Retinal pigment epithelial cell (primary cell): ENCODE results near the gene DNAJC18.

Source experiments
- DNase-seq: peaks from one replicate; pipeline ENCODE4 v3.0.0-alpha.2; 2010; ENCODE audit warnings: low read depth
- H3K4me3 ChIP-seq: 2 replicates; pipeline ENCODE4 v1.5.1; 2011; ENCODE audit warnings: mild to moderate bottlenecking, low read length, control low read depth, moderate library complexity
- CTCF ChIP-seq: conservative IDR thresholded peaks from 2 replicates; pipeline ENCODE4 v1.5.1; 2011; ENCODE audit warnings: low read depth, low read length, control low read depth, inconsistent platforms

The DNAJC18 gene

DNA sequence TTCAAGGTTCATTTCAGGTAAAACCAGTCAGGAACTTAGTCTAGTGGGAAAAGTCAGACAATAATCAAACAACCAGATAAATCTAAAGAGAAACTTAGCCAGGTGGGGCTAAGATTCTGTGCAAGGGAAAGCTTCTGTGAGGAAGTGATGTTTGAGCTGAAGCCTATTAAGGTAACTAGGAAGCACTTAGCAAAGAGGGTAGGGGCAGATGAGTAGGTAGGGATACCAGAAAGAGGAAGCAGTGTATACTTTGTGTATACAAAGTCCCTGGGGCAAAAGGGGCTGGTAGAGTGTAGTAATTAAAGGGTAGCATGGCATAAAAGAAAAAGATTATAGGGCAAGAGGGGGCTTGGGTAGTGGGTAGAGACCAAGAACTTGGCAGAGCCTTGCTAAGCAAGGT is 31.8 kb downstream of the DNAJC18 start:
- TF ChIP-seq CTCF, result no peak
- no peak overlapping the region for H3K4me3 ChIP-seq
- no peak for DNase-seq

- no peak for DNase-seq
- no peak overlapping the region for H3K4me3 ChIP-seq
- no peak for TF ChIP-seq CTCF
Measured at GRCh38 chr5:139406963-139407362, 32.4 kb downstream of the DNAJC18 start.

- TF ChIP-seq CTCF, result no peak
- no peak for DNase-seq
- H3K4me3 ChIP-seq, result peak overlapping the region; percentile 59
Measured at GRCh38 chr5:139404484-139404840, 34.9 kb downstream of the DNAJC18 start.

- H3K4me3 ChIP-seq, result peak within 1 kb of the TSS; percentile 59
- no peak for TF ChIP-seq CTCF
- peak; percentile 90 for DNase-seq
Measured at GRCh38 chr5:139403787-139404483, 35.4 kb downstream of the DNAJC18 start, which contains the start of gene SPATA24. SPATA24 (minus strand) TSS chr5:139404089; CDS start chr5:139404060, 29 bp downstream.

DNA sequence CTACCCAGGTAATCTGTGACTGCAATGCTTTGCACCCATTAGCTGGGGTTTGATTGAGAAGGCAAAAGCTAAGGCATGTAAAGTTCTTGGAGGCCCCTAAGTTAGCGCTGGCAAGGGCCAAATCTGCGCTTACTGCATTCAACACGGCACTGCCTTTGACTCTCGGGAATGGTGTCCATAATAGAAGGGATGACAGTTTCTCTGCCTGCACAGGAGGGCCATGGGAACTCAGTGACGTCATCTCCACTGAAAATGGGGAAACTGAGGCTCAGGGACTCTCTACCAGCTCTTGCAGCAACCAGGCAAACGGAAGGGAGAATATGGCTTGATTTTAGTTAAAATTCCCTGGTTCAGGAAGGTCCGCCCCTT is 35.9 kb downstream of the DNAJC18 start:
- peak overlapping the region; percentile 59 for H3K4me3 ChIP-seq
- DNase-seq, result no peak
- TF ChIP-seq CTCF, result no peak

DNA sequence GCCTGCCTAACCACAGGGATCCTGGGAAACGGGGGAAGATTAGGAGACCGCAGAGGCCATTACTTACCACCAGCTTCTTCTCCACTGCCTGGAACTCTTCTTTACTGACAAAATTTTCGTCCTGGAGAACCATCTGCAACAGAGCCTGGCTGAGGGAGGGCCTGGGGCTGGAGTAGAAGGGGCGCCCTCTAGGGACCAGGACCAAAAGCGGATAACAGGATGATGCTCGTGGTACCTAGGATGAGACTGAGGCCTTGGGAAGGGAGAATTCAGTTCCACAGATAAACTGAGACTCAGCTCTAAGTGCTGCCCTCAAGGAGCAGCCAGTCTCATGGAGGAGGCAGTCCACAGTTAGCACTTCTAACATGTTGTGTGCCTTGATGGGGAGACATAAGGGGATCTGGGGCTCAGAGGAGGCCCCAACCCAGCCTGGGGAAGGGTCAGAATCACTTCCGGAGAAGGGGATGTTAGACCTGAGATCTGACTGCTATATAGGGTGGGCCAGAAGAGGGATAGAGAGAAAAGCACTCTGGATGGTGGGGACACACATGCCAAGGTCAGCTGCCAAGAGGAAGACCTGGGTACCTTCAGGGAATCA is 36.7 kb downstream of the DNAJC18 start:
- no peak overlapping the region for H3K4me3 ChIP-seq
- TF ChIP-seq CTCF, result peak; percentile 56
- no peak for DNase-seq

DNA sequence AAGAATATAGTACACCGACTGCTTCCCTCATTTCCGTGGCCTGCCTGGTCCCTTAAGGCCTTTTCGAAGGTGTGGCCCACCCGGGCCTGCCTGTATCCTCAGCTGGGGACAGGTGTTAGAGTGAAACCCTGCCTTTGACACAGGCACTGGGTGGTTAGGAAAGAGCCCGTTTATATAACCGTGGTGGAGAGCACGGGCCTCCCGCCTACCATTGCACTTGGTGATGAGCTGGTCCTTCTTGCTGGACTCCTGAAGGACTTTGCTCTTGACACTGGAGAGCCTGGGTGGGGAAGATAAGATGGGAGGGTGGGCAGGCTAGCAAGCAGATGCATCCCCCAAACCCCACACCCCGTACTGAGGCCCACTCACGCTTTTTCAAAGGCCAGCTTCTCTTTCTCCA is 37.8 kb downstream of the DNAJC18 start:
- no peak overlapping the region for H3K4me3 ChIP-seq
- TF ChIP-seq CTCF, result no peak
- no peak for DNase-seq
